ENCODE results near the gene SERTAD1.
"Not testable (repeated sequence)": the region's sequence is repeated elsewhere in the genome, so short reads cannot be mapped to it uniquely, and the experiment has no call there.

DNA sequence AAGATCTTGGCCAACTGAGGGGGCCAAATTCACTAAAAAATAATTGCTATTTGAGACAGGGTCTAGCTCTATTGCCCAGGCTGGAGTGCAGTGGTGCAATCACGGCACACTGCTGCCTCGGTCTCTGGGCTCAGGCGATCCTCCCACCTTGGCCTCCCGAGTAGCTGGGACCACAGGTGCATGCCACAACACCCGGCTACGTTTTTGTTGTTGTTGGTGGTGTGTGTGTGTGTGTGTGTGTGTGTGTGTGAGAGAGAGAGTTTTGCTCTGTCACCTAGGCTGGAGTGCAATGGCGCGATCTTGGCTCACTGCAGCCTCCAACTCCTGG lies 17.2 kb downstream of the SERTAD1 start:
- not testable (repeated sequence) for TF ChIP-seq EZH2 (IDR thresholded peaks at IDR 0.05; ENCODE audit: borderline replicate concordance, insufficient read depth, low read depth, low read length, poor library complexity, severe bottlenecking)
- TF ChIP-seq, protein P1, sequence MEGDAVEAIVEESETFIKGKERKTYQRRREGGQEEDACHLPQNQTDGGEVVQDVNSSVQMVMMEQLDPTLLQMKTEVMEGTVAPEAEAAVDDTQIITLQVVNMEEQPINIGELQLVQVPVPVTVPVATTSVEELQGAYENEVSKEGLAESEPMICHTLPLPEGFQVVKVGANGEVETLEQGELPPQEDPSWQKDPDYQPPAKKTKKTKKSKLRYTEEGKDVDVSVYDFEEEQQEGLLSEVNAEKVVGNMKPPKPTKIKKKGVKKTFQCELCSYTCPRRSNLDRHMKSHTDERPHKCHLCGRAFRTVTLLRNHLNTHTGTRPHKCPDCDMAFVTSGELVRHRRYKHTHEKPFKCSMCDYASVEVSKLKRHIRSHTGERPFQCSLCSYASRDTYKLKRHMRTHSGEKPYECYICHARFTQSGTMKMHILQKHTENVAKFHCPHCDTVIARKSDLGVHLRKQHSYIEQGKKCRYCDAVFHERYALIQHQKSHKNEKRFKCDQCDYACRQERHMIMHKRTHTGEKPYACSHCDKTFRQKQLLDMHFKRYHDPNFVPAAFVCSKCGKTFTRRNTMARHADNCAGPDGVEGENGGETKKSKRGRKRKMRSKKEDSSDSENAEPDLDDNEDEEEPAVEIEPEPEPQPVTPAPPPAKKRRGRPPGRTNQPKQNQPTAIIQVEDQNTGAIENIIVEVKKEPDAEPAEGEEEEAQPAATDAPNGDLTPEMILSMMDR (IDR thresholded peaks at IDR 0.05), result not testable (repeated sequence)
